GM23338 (cell line): Measurements from ENCODE around the gene FIBP. TPM values are rescaled to one million over a fixed set of nuclear protein-coding genes. Genes with fewer than 3 reads are reported as not detected.

Experiments used
- ATAC-seq: fragments of 200-7000 bp; cut with Tn5 transposase; 3 replicates; pipeline ENCODE4 v1.9.1; 2020
- DNase-seq: peaks from one replicate; pipeline ENCODE4 v3.0.0-alpha.2; 2015; ENCODE audit warnings: low spot score
- H2AFZ ChIP-seq: fragments of 200-600 bp; sonication (generic); 2 replicates; pipeline ENCODE4 v1.8.0; 2016; ENCODE audit warnings: antibody characterized with exemption, mild to moderate bottlenecking, moderate library complexity
- H3F3A ChIP-seq: fragments of 200-600 bp; sonication (generic); replicated peaks from 2 replicates; pipeline ENCODE4 v1.8.0; 2017; ENCODE audit warnings: antibody characterized with exemption, mixed run types, low read depth
- H3K27ac ChIP-seq: fragments of 200-600 bp; sonication (generic); 2 replicates; pipeline ENCODE4 v1.6.1; 2016; ENCODE audit warnings: low read depth
- H3K27me3 ChIP-seq: fragments of 200-600 bp; sonication (generic); 2 replicates; pipeline ENCODE4 v1.8.0; 2016; ENCODE audit warnings: mild to moderate bottlenecking, mixed run types, moderate library complexity; ENCODE audit not compliant: insufficient read depth
- H3K36me3 ChIP-seq: fragments of 200-600 bp; sonication (generic); 2 replicates; pipeline ENCODE4 v1.8.0; 2016; ENCODE audit warnings: mild to moderate bottlenecking; ENCODE audit not compliant: insufficient read depth
- H3K4me1 ChIP-seq: fragments of 200-600 bp; sonication (generic); 2 replicates; pipeline ENCODE4 v1.8.0; 2016; ENCODE audit warnings: mild to moderate bottlenecking, moderate library complexity; ENCODE audit not compliant: insufficient read depth
- H3K4me2 ChIP-seq: fragments of 200-600 bp; sonication (generic); 2 replicates; pipeline ENCODE4 v1.7.1; 2017; ENCODE audit warnings: mixed run types
- H3K4me3 ChIP-seq: fragments of 200-600 bp; sonication (generic); 2 replicates; pipeline ENCODE4 v1.6.1; 2016; ENCODE audit warnings: mixed run types
- H3K79me2 ChIP-seq: fragments of 200-600 bp; sonication (generic); replicated peaks from 2 replicates; pipeline ENCODE4 v1.8.0; 2017; ENCODE audit warnings: mild to moderate bottlenecking; ENCODE audit not compliant: insufficient read depth
- H3K9me2 ChIP-seq: fragments of 200-600 bp; sonication (generic); 2 replicates; pipeline ENCODE4 v1.8.0; 2017; ENCODE audit not compliant: insufficient read depth
- H4K20me1 ChIP-seq: fragments of 200-600 bp; sonication (generic); replicated peaks from 2 replicates; pipeline ENCODE4 v1.8.0; 2017; ENCODE audit warnings: mild to moderate bottlenecking; ENCODE audit not compliant: insufficient read depth
- H3K27ac Mint-ChIP-seq: 2 replicates; pipeline ENCODE4 v1.8.0; 2020; ENCODE audit warnings: inconsistent platforms, mild to moderate bottlenecking, moderate library complexity, mixed read lengths
- H3K27me3 Mint-ChIP-seq: 3 replicates; pipeline ENCODE4 v1.8.0; 2022; ENCODE audit warnings: low read depth, mild to moderate bottlenecking, moderate library complexity, mixed read lengths, inconsistent platforms; ENCODE audit not compliant: insufficient read depth, poor library complexity
- H3K36me3 Mint-ChIP-seq: 3 replicates; pipeline ENCODE4 v1.8.0; 2021; ENCODE audit warnings: low read depth, mild to moderate bottlenecking, inconsistent platforms, moderate library complexity, mixed read lengths
- H3K4me1 Mint-ChIP-seq: 3 replicates; pipeline ENCODE4 v1.8.0; 2020; ENCODE audit warnings: mild to moderate bottlenecking, inconsistent platforms, mixed read lengths
- H3K4me3 Mint-ChIP-seq: 3 replicates; pipeline ENCODE4 v1.8.0; 2021; ENCODE audit warnings: moderate library complexity, mild to moderate bottlenecking, inconsistent platforms, mixed read lengths
- H3K9me3 Mint-ChIP-seq: 3 replicates; pipeline ENCODE4 v1.8.0; 2020; ENCODE audit warnings: moderate library complexity, mild to moderate bottlenecking, inconsistent platforms, mixed read lengths
- CREB1 ChIP-seq: fragments of 250-450 bp; sonication (Bioruptor Pico); IDR thresholded peaks from 2 replicates; pipeline ENCODE4 v1.5.0; 2020; ENCODE audit warnings: low read depth, mild to moderate bottlenecking, moderate library complexity
- CTCF ChIP-seq, 2 experiments: fragments of 200-600 bp in 1 of 2; sonication (generic) in 1 of 2; conservative IDR thresholded peaks; 2 replicates each; pipeline versions ENCODE4 v1.5.1 to v1.6.1; 2016 to 2017; ENCODE audit warnings: antibody characterized with exemption in 2 of 2, low read depth in 2 of 2, mild to moderate bottlenecking in 2 of 2, moderate library complexity in 1 of 2
- ETS1 ChIP-seq: IDR thresholded peaks from 2 replicates; pipeline ENCODE4 v1.6.1; 2016; ENCODE audit warnings: antibody characterized with exemption
- EZH2 ChIP-seq: fragments of 200-600 bp; sonication (generic); IDR thresholded peaks from one replicate; pipeline ENCODE4 v1.8.0; 2017; ENCODE audit warnings: antibody characterized with exemption, mild to moderate bottlenecking, low read depth; ENCODE audit not compliant: unreplicated experiment
- EZH2phosphoT487 ChIP-seq: fragments of 200-600 bp; sonication (generic); IDR thresholded peaks from one replicate; pipeline ENCODE4 v1.8.1; 2018; ENCODE audit warnings: antibody characterized with exemption; ENCODE audit not compliant: unreplicated experiment
- JUNB ChIP-seq: IDR thresholded peaks from one replicate; pipeline ENCODE4 v1.6.1; 2016; ENCODE audit warnings: antibody characterized with exemption; ENCODE audit not compliant: unreplicated experiment
- NANOG ChIP-seq: IDR thresholded peaks from 2 replicates; pipeline ENCODE4 v1.6.1; 2016; ENCODE audit warnings: antibody characterized with exemption, borderline replicate concordance
- POLR2AphosphoS5 ChIP-seq: IDR thresholded peaks from 2 replicates; pipeline ENCODE4 v1.6.1; 2016; ENCODE audit warnings: antibody characterized with exemption, low read depth
- STAT1 ChIP-seq: IDR thresholded peaks from one replicate; pipeline ENCODE4 v1.6.1; 2016; ENCODE audit warnings: antibody characterized with exemption; ENCODE audit not compliant: unreplicated experiment
- ZNF114 ChIP-seq: fragments of 250-450 bp; sonication (Bioruptor Pico); IDR thresholded peaks from 2 replicates; pipeline ENCODE4 v1.5.0; 2020; ENCODE audit warnings: mild to moderate bottlenecking, moderate library complexity
- ZNF331 ChIP-seq: fragments of 250-450 bp; sonication (Bioruptor Pico); IDR thresholded peaks from 2 replicates; pipeline ENCODE4 v1.5.0; 2020; ENCODE audit warnings: low read depth, mild to moderate bottlenecking, moderate library complexity
- polyA plus RNA-seq: library from polyadenylated mRNA; unstranded; fragments of >200 nt; fragmentation: Nextera tagmentation; extraction: Ambion mirVana; gene quantifications from 2 replicates; pipeline ENCODE4 v1.2.1, GENCODE V29; 2016
- total RNA-seq: library from RNA; depleted of rRNA; stranded (reverse); fragments of >200 nt; shearing (Covaris generic); gene quantifications from 2 replicates; pipeline ENCODE4 v1.2.3, GENCODE V29; 2014
- TF ChIP-seq, protein P1 (sequence below): fragments of 250-450 bp; sonication (Bioruptor Pico); IDR thresholded peaks from 2 replicates; pipeline ENCODE4 v1.5.0; 2020; ENCODE audit warnings: mild to moderate bottlenecking, moderate library complexity
- TF ChIP-seq, protein P2 (sequence below): IDR thresholded peaks from one replicate; pipeline ENCODE4 v1.6.1; 2018; ENCODE audit warnings: antibody characterized with exemption; ENCODE audit not compliant: unreplicated experiment

FIBP gene
- total and polyA plus RNA-seq, 2 experiments from 2014 or later, result 79.0 to 102 TPM

- H3K27ac Mint-ChIP-seq, result peak overlapping the region; percentile 40
- Histone ChIP-seq H3K9me2 (no peaks in the 10 kb centered on the region), H3K27me3 (no peaks in the 10 kb centered on the region), H3F3A (peaks cover 63% of the 10 kb centered on the region), H3K79me2 (peaks cover 39% of the 10 kb centered on the region), H2AFZ (no peak overlapping the region), H3K27ac (peak overlapping the region; percentile 45; the same call in 1 of the 2 replicates), H3K4me3 (no peak overlapping the region), H3K4me1 (peaks cover 3% of the 10 kb centered on the region; the same call in 1 of the 2 replicates), H3K36me3 (peaks cover 28% of the 10 kb centered on the region), H4K20me1 (peaks cover 33% of the 10 kb centered on the region), H3K4me2 (no peak overlapping the region)
- H3K9me3 Mint-ChIP-seq, result peaks cover 12% of the 10 kb centered on the region
- H3K4me1 Mint-ChIP-seq, result peaks cover 27% of the 10 kb centered on the region
- peak overlapping the region; percentile 58 for H3K4me3 Mint-ChIP-seq
- no peak for ATAC-seq
- TF ChIP-seq, protein P1, sequence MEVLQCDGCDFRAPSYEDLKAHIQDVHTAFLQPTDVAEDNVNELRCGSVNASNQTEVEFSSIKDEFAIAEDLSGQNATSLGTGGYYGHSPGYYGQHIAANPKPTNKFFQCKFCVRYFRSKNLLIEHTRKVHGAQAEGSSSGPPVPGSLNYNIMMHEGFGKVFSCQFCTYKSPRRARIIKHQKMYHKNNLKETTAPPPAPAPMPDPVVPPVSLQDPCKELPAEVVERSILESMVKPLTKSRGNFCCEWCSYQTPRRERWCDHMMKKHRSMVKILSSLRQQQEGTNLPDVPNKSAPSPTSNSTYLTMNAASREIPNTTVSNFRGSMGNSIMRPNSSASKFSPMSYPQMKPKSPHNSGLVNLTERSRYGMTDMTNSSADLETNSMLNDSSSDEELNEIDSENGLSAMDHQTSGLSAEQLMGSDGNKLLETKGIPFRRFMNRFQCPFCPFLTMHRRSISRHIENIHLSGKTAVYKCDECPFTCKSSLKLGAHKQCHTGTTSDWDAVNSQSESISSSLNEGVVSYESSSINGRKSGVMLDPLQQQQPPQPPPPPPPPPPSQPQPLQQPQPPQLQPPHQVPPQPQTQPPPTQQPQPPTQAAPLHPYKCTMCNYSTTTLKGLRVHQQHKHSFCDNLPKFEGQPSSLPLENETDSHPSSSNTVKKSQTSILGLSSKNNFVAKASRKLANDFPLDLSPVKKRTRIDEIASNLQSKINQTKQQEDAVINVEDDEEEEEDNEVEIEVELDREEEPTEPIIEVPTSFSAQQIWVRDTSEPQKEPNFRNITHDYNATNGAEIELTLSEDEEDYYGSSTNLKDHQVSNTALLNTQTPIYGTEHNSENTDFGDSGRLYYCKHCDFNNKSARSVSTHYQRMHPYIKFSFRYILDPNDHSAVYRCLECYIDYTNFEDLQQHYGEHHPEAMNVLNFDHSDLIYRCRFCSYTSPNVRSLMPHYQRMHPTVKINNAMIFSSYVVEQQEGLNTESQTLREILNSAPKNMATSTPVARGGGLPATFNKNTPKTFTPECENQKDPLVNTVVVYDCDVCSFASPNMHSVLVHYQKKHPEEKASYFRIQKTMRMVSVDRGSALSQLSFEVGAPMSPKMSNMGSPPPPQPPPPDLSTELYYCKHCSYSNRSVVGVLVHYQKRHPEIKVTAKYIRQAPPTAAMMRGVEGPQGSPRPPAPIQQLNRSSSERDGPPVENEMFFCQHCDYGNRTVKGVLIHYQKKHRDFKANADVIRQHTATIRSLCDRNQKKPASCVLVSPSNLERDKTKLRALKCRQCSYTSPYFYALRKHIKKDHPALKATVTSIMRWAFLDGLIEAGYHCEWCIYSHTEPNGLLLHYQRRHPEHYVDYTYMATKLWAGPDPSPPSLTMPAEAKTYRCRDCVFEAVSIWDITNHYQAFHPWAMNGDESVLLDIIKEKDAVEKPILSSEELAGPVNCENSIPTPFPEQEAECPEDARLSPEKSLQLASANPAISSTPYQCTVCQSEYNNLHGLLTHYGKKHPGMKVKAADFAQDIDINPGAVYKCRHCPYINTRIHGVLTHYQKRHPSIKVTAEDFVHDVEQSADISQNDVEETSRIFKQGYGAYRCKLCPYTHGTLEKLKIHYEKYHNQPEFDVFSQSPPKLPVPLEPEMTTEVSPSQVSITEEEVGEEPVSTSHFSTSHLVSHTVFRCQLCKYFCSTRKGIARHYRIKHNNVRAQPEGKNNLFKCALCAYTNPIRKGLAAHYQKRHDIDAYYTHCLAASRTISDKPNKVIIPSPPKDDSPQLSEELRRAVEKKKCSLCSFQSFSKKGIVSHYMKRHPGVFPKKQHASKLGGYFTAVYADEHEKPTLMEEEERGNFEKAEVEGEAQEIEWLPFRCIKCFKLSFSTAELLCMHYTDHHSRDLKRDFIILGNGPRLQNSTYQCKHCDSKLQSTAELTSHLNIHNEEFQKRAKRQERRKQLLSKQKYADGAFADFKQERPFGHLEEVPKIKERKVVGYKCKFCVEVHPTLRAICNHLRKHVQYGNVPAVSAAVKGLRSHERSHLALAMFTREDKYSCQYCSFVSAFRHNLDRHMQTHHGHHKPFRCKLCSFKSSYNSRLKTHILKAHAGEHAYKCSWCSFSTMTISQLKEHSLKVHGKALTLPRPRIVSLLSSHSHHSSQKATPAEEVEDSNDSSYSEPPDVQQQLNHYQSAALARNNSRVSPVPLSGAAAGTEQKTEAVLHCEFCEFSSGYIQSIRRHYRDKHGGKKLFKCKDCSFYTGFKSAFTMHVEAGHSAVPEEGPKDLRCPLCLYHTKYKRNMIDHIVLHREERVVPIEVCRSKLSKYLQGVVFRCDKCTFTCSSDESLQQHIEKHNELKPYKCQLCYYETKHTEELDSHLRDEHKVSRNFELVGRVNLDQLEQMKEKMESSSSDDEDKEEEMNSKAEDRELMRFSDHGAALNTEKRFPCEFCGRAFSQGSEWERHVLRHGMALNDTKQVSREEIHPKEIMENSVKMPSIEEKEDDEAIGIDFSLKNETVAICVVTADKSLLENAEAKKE (CRISPR knock-in tag), result no peak
- TF ChIP-seq ZNF114 (CRISPR knock-in tag) (no peak), CREB1 (CRISPR knock-in tag) (no peak), CTCF (conservative IDR thresholded peaks at IDR 0.05; ENCODE audit: low read depth in 2 of 2) (no peak), EZH2phosphoT487 (no peak), STAT1 (no peak), EZH2 (no peak), NANOG (no peak), ZNF331 (no peak), POLR2AphosphoS5 (no peak), ETS1 (no peak), JUNB (no peak)
- TF ChIP-seq, protein P2, sequence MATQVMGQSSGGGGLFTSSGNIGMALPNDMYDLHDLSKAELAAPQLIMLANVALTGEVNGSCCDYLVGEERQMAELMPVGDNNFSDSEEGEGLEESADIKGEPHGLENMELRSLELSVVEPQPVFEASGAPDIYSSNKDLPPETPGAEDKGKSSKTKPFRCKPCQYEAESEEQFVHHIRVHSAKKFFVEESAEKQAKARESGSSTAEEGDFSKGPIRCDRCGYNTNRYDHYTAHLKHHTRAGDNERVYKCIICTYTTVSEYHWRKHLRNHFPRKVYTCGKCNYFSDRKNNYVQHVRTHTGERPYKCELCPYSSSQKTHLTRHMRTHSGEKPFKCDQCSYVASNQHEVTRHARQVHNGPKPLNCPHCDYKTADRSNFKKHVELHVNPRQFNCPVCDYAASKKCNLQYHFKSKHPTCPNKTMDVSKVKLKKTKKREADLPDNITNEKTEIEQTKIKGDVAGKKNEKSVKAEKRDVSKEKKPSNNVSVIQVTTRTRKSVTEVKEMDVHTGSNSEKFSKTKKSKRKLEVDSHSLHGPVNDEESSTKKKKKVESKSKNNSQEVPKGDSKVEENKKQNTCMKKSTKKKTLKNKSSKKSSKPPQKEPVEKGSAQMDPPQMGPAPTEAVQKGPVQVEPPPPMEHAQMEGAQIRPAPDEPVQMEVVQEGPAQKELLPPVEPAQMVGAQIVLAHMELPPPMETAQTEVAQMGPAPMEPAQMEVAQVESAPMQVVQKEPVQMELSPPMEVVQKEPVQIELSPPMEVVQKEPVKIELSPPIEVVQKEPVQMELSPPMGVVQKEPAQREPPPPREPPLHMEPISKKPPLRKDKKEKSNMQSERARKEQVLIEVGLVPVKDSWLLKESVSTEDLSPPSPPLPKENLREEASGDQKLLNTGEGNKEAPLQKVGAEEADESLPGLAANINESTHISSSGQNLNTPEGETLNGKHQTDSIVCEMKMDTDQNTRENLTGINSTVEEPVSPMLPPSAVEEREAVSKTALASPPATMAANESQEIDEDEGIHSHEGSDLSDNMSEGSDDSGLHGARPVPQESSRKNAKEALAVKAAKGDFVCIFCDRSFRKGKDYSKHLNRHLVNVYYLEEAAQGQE, result no peak
- peaks cover 61% of the 10 kb centered on the region for H3K27me3 Mint-ChIP-seq
- peaks cover 64% of the 10 kb centered on the region for H3K36me3 Mint-ChIP-seq
- DNase-seq, result no peak
Observed at GRCh38 chr11:65854161-65854592, 34.1 kb downstream of the FIBP start.
